Karpas-422 (cell line): ENCODE results near the gene ARHGAP9. TPM values are rescaled to one million over a fixed set of nuclear protein-coding genes. Genes with fewer than 3 reads are reported as not detected.

Experiments
- DNase-seq: peaks from one replicate; pipeline ENCODE4 v3.0.0-alpha.2; 2015
- H2AFZ ChIP-seq: fragments of 200-600 bp; sonication (generic); 2 replicates; pipeline ENCODE4 v1.6.1; 2014; ENCODE audit warnings: antibody characterized with exemption, low read length, mixed read lengths
- H3K27ac ChIP-seq: fragments of 200-600 bp; sonication (generic); 2 replicates; pipeline ENCODE4 v1.5.1; 2014; ENCODE audit warnings: mild to moderate bottlenecking, low read length, moderate library complexity
- H3K27me3 ChIP-seq: fragments of 200-600 bp; sonication (generic); 2 replicates; pipeline ENCODE4 v1.6.1; 2014; ENCODE audit warnings: low read length, mixed read lengths
- H3K36me3 ChIP-seq: fragments of 200-600 bp; sonication (generic); 2 replicates; pipeline ENCODE4 v1.6.1; 2014; ENCODE audit warnings: low read length, mixed read lengths; ENCODE audit not compliant: insufficient read depth
- H3K4me1 ChIP-seq: fragments of 200-600 bp; sonication (generic); 2 replicates; pipeline ENCODE4 v1.6.1; 2014; ENCODE audit warnings: mild to moderate bottlenecking, low read length, mixed read lengths
- H3K4me2 ChIP-seq: fragments of 200-600 bp; sonication (generic); 2 replicates; pipeline ENCODE4 v1.6.1; 2014; ENCODE audit warnings: low read length, low read depth, mild to moderate bottlenecking; ENCODE audit not compliant: poor library complexity, severe bottlenecking
- H3K4me3 ChIP-seq: fragments of 200-600 bp; sonication (generic); 2 replicates; pipeline ENCODE4 v1.5.1; 2014; ENCODE audit warnings: mild to moderate bottlenecking, antibody characterized with exemption, low read length, mixed read lengths
- H3K79me2 ChIP-seq: fragments of 200-600 bp; sonication (generic); 2 replicates; pipeline ENCODE4 v1.6.1; 2014; ENCODE audit warnings: mild to moderate bottlenecking, low read length, mixed read lengths
- H3K9ac ChIP-seq: fragments of 200-600 bp; sonication (generic); 2 replicates; pipeline ENCODE4 v1.6.0; 2014; ENCODE audit warnings: low read length
- H3K9me2 ChIP-seq: fragments of 200-600 bp; sonication (generic), shearing (Covaris generic); replicated peaks from 2 replicates; pipeline ENCODE4 v1.6.0; 2014; ENCODE audit warnings: mild to moderate bottlenecking, low read length, moderate library complexity; ENCODE audit not compliant: insufficient read depth
- H3K9me3 ChIP-seq: fragments of 300-700, 200-600 bp; sonication (generic); 2 replicates; pipeline ENCODE4 v1.6.1; 2014; ENCODE audit warnings: low read length, mixed read lengths
- H4K20me1 ChIP-seq: fragments of 200-600 bp; sonication (generic); 2 replicates; pipeline ENCODE4 v1.6.1; 2014; ENCODE audit warnings: mild to moderate bottlenecking, antibody characterized with exemption, low read length, low read depth; ENCODE audit not compliant: insufficient read depth
- total RNA-seq: library from RNA; depleted of rRNA; stranded (reverse); fragments of >200 nt; shearing (Covaris generic); gene quantifications from 2 replicates; pipeline ENCODE4 v1.2.3, GENCODE V29; 2014; ENCODE audit warnings: low replicate concordance

Gene ARHGAP9
- total RNA-seq, 1 experiment from 2014 or later: 12.3 TPM

DNA sequence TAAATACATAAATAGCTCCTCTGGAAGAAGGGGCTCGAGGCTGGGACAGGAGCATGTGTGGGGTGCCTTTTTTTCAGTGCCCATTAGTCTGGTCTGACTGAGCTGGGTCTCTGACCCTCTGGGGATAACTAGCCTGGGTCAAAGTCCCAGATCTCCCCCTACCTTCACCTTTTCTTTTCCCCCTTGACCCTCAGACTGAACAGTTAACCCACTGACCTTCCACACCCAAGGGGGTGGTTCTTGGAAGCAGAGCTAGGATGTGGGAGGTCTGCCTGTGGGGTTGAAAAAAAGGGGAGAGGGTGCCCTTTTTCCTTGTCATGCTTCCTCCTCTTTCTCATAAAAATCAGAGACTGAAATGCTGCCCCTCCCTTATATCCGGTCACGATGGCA lies 21.0 kb downstream of the ARHGAP9 start:
- H4K20me1 ChIP-seq: no peaks in the 10 kb centered on the region
- DNase-seq: no peak
- no peaks in the 10 kb centered on the region for H3K79me2 ChIP-seq
- peak overlapping the region; percentile 21; the same call in 1 of the 2 replicates for H2AFZ ChIP-seq
- peak overlapping the region; percentile 90 for H3K27ac ChIP-seq
- no peaks in the 10 kb centered on the region for H3K9me3 ChIP-seq
- H3K27me3 ChIP-seq: no peaks in the 10 kb centered on the region
- no peaks in the 10 kb centered on the region for H3K36me3 ChIP-seq
- H3K4me1 ChIP-seq: peaks cover 57% of the 10 kb centered on the region
- H3K9ac ChIP-seq: peak overlapping the region; percentile 83
- H3K4me3 ChIP-seq: peak overlapping the region; percentile 74
- no peaks in the 10 kb centered on the region for H3K9me2 ChIP-seq
- H3K4me2 ChIP-seq: peak overlapping the region; percentile 98

DNA sequence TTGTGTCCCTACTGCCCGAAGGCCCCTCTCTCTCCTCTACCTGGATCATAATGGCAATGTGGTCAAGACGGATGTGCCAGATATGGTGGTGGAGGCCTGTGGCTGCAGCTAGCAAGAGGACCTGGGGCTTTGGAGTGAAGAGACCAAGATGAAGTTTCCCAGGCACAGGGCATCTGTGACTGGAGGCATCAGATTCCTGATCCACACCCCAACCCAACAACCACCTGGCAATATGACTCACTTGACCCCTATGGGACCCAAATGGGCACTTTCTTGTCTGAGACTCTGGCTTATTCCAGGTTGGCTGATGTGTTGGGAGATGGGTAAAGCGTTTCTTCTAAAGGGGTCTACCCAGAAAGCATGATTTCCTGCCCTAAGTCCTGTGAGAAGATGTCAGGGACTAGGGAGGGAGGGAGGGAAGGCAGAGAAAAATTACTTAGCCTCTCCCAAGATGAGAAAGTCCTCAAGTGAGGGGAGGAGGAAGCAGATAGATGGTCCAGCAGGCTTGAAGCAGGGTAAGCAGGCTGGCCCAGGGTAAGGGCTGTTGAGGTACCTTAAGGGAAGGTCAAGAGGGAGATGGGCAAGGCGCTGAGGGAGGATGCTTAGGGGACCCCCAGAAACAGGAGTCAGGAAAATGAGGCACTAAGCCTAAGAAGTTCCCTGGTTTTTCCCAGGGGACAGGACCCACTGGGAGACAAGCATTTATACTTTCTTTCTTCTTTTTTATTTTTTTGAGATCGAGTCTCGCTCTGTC lies 22.8 kb downstream of the ARHGAP9 start:
- no peaks in the 10 kb centered on the region for H3K79me2 ChIP-seq
- H3K9me3 ChIP-seq: no peaks in the 10 kb centered on the region
- no peaks in the 10 kb centered on the region for H4K20me1 ChIP-seq
- peaks cover 64% of the 10 kb centered on the region for H3K4me1 ChIP-seq
- H3K9me2 ChIP-seq: no peaks in the 10 kb centered on the region
- no peak overlapping the region for H3K4me3 ChIP-seq
- H3K9ac ChIP-seq: no peak overlapping the region; the same call in 1 of the 2 replicates
- no peak overlapping the region for H3K4me2 ChIP-seq
- no peak for DNase-seq
- no peaks in the 10 kb centered on the region for H3K27me3 ChIP-seq
- H3K27ac ChIP-seq: no peak overlapping the region
- no peak overlapping the region for H2AFZ ChIP-seq
- no peaks in the 10 kb centered on the region for H3K36me3 ChIP-seq

DNA sequence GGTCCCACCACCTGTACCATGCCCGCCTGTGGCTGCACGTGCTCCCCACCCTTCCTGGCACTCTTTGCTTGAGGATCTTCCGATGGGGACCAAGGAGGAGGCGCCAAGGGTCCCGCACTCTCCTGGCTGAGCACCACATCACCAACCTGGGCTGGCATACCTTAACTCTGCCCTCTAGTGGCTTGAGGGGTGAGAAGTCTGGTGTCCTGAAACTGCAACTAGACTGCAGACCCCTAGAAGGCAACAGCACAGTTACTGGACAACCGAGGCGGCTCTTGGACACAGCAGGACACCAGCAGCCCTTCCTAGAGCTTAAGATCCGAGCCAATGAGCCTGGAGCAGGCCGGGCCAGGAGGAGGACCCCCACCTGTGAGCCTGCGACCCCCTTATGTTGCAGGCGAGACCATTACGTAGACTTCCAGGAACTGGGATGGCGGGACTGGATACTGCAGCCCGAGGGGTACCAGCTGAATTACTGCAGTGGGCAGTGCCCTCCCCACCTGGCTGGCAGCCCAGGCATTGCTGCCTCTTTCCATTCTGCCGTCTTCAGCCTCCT lies 23.4 kb downstream of the ARHGAP9 start:
- peak overlapping the region; percentile 70; the same call in 1 of the 2 replicates for H3K27ac ChIP-seq
- peak overlapping the region; percentile 71 for H3K4me3 ChIP-seq
- no peaks in the 10 kb centered on the region for H3K9me3 ChIP-seq
- H3K79me2 ChIP-seq: no peaks in the 10 kb centered on the region
- no peaks in the 10 kb centered on the region for H3K27me3 ChIP-seq
- H3K9me2 ChIP-seq: no peaks in the 10 kb centered on the region
- H4K20me1 ChIP-seq: no peaks in the 10 kb centered on the region
- peak; percentile 92 for DNase-seq
- peak overlapping the region; percentile 70 for H3K4me2 ChIP-seq
- no peaks in the 10 kb centered on the region for H3K36me3 ChIP-seq
- peak overlapping the region; percentile 59; the same call in 1 of the 2 replicates for H2AFZ ChIP-seq
- H3K4me1 ChIP-seq: peaks cover 60% of the 10 kb centered on the region
- H3K9ac ChIP-seq: peak overlapping the region; percentile 75

DNA sequence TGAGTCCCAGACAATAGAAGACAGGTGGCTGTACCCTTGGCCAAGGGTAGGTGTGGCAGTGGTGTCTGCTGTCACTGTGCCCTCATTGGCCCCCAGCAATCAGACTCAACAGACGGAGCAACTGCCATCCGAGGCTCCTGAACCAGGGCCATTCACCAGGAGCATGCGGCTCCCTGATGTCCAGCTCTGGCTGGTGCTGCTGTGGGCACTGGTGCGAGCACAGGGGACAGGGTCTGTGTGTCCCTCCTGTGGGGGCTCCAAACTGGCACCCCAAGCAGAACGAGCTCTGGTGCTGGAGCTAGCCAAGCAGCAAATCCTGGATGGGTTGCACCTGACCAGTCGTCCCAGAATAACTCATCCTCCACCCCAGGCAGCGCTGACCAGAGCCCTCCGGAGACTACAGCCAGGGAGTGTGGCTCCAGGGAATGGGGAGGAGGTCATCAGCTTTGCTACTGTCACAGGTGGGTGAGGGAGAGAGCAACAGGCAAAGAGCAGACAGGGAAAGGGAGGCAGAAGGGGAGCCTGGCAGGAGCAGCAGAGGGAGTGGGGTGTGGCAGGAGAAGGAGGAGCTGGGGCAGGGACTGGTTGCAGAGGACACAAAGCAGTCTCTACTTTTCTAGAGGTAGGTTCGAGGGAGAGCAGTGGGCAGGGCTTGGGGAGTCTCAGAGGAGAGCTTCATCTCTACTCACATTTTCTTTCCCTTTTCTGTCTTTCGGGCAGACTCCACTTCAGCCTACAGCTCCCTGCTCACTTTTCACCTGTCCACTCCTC lies 24.1 kb downstream of the ARHGAP9 start:
- peak overlapping the region; percentile 71 for H3K4me3 ChIP-seq
- H3K36me3 ChIP-seq: no peaks in the 10 kb centered on the region
- no peaks in the 10 kb centered on the region for H3K79me2 ChIP-seq
- H3K9ac ChIP-seq: peak overlapping the region; percentile 75
- H2AFZ ChIP-seq: peak overlapping the region; percentile 59; the same call in 1 of the 2 replicates
- DNase-seq: peak; percentile 65
- H3K4me1 ChIP-seq: peaks cover 54% of the 10 kb centered on the region
- no peaks in the 10 kb centered on the region for H3K9me2 ChIP-seq
- H3K4me2 ChIP-seq: peak overlapping the region; percentile 70
- H4K20me1 ChIP-seq: no peaks in the 10 kb centered on the region
- H3K9me3 ChIP-seq: no peaks in the 10 kb centered on the region
- peak overlapping the region; percentile 70 for H3K27ac ChIP-seq
- no peaks in the 10 kb centered on the region for H3K27me3 ChIP-seq

DNA sequence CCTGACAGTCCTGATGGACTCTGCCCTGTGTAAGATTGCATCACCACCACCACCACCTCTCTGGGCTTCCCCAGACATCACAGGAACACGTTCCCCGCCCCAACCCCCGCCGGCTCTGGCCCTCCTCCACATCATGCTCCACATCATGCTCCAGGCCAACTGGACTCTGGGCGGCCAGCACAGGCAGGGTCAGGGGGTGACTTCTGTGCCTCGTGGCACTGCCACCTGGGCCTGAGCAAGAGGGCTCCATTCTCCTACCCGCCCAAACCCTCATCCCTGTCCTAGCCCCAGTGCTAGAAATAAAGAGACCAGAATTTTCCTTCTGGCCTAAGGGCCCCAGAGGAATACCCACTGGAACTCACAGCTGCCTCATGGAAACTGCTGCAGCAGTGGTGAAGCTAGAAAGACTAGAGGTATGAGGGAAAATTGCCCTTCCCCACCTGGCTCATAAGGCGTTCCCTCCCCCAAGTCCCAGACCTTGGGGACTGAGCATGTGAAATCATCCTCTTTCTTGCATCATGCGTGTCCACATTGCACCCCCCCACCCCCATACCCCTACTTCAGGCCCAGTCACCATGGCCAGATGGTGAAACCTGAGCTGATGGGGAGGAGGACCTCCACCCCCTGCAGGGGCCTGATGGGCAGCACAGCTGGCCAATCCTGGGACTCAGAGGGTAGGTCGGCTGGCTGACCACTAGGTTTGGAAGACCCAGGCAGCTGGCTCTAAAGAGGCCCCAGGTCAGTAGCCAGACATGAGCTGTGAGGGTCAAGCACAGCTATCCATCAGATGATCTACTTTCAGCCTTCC lies 24.9 kb downstream of the ARHGAP9 start, which contains the start of gene INHBE:
Gene INHBE, plus strand, starts transcription at position 742 of the 808 bp plus-strand sequence. CDS start 230 bp downstream, outside the sequence.
- Histone ChIP-seq H3K4me2 (peak within 1 kb of the TSS; percentile 70), H2AFZ (peak within 1 kb of the TSS; percentile 59; the same call in 1 of the 2 replicates), H3K79me2 (no peaks in the 10 kb centered on the region), H3K27ac (peak within 1 kb of the TSS; percentile 82), H3K9ac (peak within 1 kb of the TSS; percentile 75), H4K20me1 (no peaks in the 10 kb centered on the region), H3K4me1 (peaks cover 48% of the 10 kb centered on the region), H3K36me3 (no peaks in the 10 kb centered on the region), H3K27me3 (no peaks in the 10 kb centered on the region), H3K9me2 (no peaks in the 10 kb centered on the region), H3K4me3 (peak within 1 kb of the TSS; percentile 71), H3K9me3 (no peaks in the 10 kb centered on the region)
- peak; percentile 77 for DNase-seq

DNA sequence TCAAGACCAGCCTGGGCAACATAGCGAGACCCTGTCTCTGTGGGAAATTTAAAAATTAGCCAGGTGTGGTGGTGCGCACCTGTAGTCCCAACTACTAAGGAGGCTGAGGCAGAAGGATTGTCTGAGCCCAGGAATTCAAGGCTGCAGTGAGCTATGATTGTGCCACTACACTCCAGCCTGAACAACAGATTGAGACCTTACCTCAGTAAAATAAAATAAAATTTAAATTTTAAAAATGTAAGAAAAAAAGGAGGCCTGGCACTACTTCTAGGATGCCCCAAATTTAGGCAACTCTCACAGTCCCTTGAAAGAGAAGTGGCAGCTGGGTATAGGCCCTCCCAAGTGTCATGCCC lies 25.5 kb downstream of the ARHGAP9 start:
- H3K9me3 ChIP-seq: no peaks in the 10 kb centered on the region
- peak overlapping the region; percentile 75 for H3K9ac ChIP-seq
- H2AFZ ChIP-seq: no peak overlapping the region
- H3K27me3 ChIP-seq: no peaks in the 10 kb centered on the region
- H3K4me2 ChIP-seq: peak overlapping the region; percentile 70
- H3K4me1 ChIP-seq: peaks cover 45% of the 10 kb centered on the region
- no peaks in the 10 kb centered on the region for H3K36me3 ChIP-seq
- no peaks in the 10 kb centered on the region for H3K9me2 ChIP-seq
- no peaks in the 10 kb centered on the region for H4K20me1 ChIP-seq
- peak overlapping the region; percentile 82; the same call in 1 of the 2 replicates for H3K27ac ChIP-seq
- no peak for DNase-seq
- H3K4me3 ChIP-seq: no peak overlapping the region
- no peaks in the 10 kb centered on the region for H3K79me2 ChIP-seq

DNA sequence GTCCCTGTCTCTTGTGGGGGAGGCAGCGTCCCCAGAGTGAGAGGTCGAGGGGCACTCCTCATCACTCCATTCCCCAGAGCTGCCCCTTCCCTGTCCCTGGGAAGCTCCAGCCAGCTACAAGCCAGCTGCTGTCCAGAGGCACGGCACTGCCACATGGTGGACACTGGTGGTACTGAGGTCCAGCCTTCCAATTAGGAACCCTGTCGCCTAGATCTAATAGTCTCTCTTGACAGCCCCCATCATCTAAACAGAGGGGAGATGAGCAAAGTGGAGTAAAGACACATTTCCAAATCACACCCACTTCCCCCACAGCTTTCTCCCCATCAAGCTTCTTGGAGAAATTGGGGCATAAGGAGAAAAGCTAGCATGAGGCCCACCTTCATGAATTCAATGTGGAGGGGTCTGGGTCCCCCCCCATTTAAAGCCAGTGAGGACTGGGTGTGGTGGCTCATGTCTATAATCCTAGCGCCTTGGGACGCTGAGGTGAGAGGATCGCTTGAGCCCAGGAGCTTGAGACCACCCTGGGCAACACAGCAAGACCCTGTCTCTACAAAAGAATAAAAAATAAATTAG lies 26.6 kb downstream of the ARHGAP9 start:
- peak; percentile 82 for DNase-seq
- H3K36me3 ChIP-seq: no peaks in the 10 kb centered on the region
- no peak overlapping the region for H3K27ac ChIP-seq
- H3K4me3 ChIP-seq: no peak overlapping the region
- peaks cover 37% of the 10 kb centered on the region for H3K4me1 ChIP-seq
- peak overlapping the region; percentile 21 for H3K4me2 ChIP-seq
- H3K9me3 ChIP-seq: no peaks in the 10 kb centered on the region
- no peaks in the 10 kb centered on the region for H4K20me1 ChIP-seq
- peak overlapping the region; percentile 14; the same call in 1 of the 2 replicates for H3K9ac ChIP-seq
- H3K9me2 ChIP-seq: no peaks in the 10 kb centered on the region
- H2AFZ ChIP-seq: no peak overlapping the region
- no peaks in the 10 kb centered on the region for H3K27me3 ChIP-seq
- no peaks in the 10 kb centered on the region for H3K79me2 ChIP-seq
